Measurements from ENCODE around the gene AATF.

Gene AATF

GRCh38 chr17:37051381-37051780 is 102.6 kb downstream of the AATF start:
- no peak for TF ChIP-seq CTCF (conservative IDR thresholded peaks at IDR 0.05; ENCODE audit: low read depth)
- no peak overlapping the region for H3K27ac ChIP-seq
- POLR2A ChIA-PET (ENCODE audit: low non-redundant PET): no interaction called here
- CTCF ChIA-PET: interaction anchor here (0.6 kb wide), 1 partner anchor 336 kb away, joined by 3 read pairs; no protein-coding TSS in a partner anchor
- DNase-seq (ENCODE audit: low spot score): no peak

- DNase-seq (ENCODE audit: low spot score): no peak
- POLR2A ChIA-PET (ENCODE audit: low non-redundant PET): no interaction called here
- no peak overlapping the region for H3K27ac ChIP-seq
- TF ChIP-seq CTCF (conservative IDR thresholded peaks at IDR 0.05; ENCODE audit: low read depth): no peak
- CTCF ChIA-PET: no interaction called here
Observed at GRCh38 chr17:37051833-37052232, 103.1 kb downstream of the AATF start.

- DNase-seq (ENCODE audit: low spot score): no peak
- no peak overlapping the region for H3K27ac ChIP-seq
- TF ChIP-seq CTCF (conservative IDR thresholded peaks at IDR 0.05; ENCODE audit: low read depth): no peak
- CTCF ChIA-PET: no interaction called here
- POLR2A ChIA-PET (ENCODE audit: low non-redundant PET): no interaction called here
Observed at GRCh38 chr17:37052450-37052849, 103.7 kb downstream of the AATF start.

GRCh38 chr17:37054894-37055293 is 106.1 kb downstream of the AATF start:
- CTCF ChIA-PET: interaction anchor here (0.6 kb wide), 1 partner anchor 426 kb away, joined by 3 read pairs; no protein-coding TSS in a partner anchor
- no peak for TF ChIP-seq CTCF (conservative IDR thresholded peaks at IDR 0.05; ENCODE audit: low read depth)
- POLR2A ChIA-PET (ENCODE audit: low non-redundant PET): no interaction called here

GRCh38 chr17:37056622-37057021 is 107.9 kb downstream of the AATF start:
- ChIA-PET POLR2A (ENCODE audit: low non-redundant PET) (no interaction called here), CTCF (no interaction called here)
- no peak for DNase-seq (ENCODE audit: low spot score)
- no peak for TF ChIP-seq CTCF (conservative IDR thresholded peaks at IDR 0.05; ENCODE audit: low read depth)
- H3K27ac ChIP-seq: no peak overlapping the region

More at GRCh38 chr17:37054894-37055293, 106.1 kb downstream of the AATF start:
- no peak overlapping the region for H3K27ac ChIP-seq
- no peak for DNase-seq (ENCODE audit: low spot score)

GRCh38 chr17:37059493-37059892 is 110.7 kb downstream of the AATF start:
- ChIA-PET CTCF (interaction anchor here (0.6 kb wide), 1 partner anchor 180 kb away, joined by 3 read pairs; no protein-coding TSS in a partner anchor), POLR2A (ENCODE audit: low non-redundant PET) (no interaction called here)
- no peak for DNase-seq (ENCODE audit: low spot score)
- H3K27ac ChIP-seq: no peak overlapping the region
- TF ChIP-seq CTCF (conservative IDR thresholded peaks at IDR 0.05; ENCODE audit: low read depth): no peak

GRCh38 chr17:37060094-37060493 is 111.3 kb downstream of the AATF start:
- CTCF ChIA-PET: no interaction called here
- no peak overlapping the region for H3K27ac ChIP-seq
- POLR2A ChIA-PET (ENCODE audit: low non-redundant PET): no interaction called here
- DNase-seq (ENCODE audit: low spot score): no peak
- TF ChIP-seq CTCF (conservative IDR thresholded peaks at IDR 0.05; ENCODE audit: low read depth): no peak
